Hippocampal formation (tissue), 2 donors: ENCODE measurements around the gene KNDC1.
"Not testable (repeated sequence)": the region's sequence is repeated elsewhere in the genome, so short reads cannot be mapped to it uniquely, and the experiment has no call there.

Experiments
- DNase-seq, 2 donors: peaks; one replicate each; lab custom pipeline; 2025; lab: John Stamatoyannopoulos, UW

Gene KNDC1

DNA sequence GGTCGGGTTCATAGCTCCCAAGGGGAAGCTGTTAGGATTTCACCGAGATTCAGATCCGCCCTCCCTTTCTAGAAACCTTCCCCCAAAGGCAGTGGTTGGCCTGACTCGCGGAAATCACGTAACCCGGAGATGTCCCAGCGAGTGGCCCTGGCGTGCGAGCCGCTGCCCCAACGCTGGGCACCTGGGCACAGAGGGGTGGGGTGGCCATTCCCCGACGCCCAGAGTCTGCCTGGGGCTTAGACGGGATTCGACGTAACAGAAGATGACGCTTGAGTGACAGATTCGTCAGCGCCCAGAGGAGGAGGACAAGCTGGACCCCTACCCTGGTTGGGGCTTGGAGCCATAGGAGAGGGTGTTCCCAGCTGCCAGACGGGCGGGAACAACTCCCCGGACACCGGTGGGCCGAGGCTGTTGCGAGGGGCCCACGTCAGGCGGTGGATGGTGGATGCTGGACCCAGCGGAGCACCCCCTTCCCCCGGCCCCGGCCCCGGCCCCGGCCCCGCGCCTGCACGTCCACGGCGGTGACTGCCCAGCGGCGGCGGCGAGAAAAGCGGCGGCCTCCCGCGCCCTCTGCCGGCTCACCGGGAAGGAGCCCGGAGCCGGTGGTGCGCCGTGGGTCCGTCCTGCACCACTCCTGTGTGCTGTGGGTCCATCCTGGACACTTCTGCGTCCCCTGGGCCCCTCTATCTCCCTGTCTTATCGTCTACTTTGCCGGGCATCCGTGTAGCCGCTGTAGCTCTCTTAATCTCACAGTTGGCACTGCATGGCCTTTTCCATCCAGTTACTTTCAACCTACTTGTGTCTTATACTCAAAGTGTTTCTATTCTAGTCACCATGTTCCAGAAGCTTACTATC is 35.4 kb upstream of the KNDC1 start:
- no peak for DNase-seq

DNA sequence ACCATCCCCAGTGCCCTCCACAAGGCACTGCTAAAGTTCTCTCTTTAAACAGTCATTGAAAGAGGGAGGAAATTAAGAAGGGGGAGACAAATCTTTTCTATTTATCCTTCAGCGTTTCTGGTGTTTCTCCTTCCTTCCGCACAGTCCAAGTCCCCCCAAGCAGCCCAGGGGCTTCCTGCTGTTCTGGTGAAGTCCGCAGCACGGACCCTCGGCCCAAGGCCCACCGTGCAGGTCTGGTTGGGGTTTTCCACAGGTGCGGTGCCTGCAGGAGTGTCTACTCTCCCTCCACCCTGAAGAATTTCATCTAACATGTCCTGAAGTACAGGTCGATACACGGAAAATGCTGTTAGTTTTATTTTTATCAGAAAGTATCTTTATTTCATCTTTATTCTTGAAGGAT is 34.1 kb upstream of the KNDC1 start:
- no peak for DNase-seq

DNA sequence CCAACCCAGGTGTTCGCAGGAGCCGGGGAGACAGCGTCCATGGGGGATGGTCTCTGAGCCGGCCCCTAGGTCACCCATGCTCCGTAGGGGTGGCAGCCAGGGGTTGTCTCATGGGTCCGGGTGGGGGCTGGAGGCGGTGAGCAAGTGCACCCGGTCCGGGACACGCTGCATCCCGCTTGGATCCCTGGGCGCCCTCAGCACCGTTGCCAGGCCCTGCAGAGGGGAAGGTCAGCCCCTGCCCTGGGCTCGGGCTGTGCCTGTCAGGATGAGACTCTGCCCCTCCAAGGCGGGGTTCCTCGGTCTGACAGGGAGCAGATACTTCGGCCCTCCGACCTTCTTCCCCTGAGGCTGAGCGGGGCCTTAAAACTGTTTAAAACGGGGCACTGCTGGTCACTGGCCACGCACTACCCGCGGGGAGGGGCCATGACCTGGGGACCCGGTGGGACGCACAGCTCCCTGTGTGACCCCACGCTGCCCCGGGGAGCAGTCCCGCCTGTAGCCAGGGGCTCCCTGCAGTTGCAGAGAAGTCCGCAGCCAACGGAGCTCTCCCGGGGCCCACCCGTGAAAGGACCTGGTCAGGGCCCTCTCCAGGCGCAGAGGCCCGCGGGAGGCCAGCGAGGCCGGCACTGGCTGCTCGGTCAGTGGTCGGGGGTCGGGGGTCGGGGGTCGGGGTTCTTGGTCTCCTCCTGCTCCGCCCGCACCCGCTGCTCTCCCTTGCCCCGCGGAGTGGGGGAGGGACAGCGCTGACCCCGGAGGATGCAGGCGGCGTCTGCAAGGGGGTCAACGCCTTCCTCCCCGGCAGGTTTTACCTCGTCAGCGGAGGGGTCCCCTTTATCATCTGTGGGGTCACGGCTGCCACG is 33.4 kb upstream of the KNDC1 start:
- DNase-seq, result no peak

DNA sequence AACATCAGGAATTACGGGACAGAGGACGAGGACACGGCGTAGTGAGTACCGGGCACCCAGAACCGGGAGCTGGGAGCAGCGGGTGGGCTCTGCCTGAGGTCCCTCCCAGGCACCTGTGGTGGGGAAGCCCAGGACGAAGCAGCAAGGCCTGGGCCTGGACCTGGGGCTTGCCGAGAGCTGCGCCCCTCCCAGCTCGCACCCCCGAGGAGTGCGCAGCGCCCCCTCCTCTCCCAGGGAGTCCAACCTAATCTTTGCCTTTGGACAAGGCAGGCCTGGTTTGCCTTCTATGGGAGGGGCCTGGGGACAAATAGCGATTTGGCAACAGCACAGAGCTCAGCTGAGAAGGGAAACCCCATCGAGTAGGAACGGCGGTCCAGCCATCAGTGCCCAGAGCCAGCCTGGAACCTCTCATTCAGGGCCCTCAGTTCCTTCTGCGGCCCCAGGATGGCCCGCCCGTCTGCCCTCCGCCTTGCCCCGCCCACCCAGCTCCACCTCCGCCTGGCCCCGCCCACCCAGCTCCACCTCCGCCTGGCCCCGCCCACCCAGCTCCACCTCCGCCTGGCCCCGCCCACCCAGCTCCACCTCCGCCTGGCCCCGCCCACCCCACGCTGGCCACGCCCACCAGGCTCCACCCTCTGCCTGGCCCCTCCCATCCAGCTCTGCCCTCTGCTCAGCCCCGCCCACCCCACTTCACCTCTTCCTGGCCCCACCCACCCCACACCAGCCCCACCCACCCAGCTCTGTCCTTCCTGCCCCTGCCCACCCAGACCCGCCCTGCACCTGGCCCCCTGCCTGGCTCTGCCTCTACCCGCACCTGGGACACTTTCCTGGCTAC is 32.5 kb upstream of the KNDC1 start:
- DNase-seq, result no peak

DNA sequence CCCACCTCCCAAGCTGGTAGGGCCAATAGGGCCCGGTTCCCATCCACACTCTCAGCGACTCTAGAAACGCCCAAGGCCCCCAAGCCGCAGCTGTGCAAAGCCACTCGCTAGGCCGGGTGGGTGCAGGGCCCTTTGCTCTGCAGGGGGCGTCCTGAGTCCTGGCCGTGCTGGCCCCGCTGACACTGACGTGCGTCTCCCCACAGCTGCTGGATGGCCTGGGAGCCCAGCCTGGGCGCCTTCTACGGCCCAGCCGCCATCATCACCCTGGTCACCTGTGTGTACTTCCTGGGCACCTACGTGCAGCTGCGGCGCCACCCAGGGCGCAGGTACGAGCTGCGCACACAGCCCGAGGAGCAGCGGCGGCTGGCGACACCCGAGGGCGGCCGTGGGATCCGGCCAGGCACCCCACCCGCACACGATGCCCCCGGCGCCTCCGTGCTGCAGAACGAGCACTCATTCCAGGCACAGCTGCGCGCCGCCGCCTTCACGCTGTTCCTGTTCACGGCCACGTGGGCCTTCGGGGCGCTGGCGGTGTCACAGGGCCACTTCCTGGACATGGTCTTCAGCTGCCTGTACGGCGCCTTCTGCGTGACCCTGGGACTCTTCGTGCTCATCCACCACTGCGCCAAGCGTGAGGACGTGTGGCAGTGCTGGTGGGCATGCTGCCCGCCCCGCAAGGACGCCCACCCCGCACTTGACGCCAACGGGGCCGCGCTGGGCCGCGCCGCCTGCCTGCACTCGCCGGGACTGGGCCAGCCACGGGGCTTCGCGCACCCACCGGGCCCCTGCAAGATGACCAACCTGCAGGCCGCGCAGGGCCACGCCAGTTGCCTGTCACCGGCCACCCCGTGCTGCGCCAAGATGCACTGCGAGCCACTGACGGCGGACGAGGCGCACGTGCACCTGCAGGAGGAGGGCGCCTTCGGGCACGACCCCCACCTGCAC is 31.6 kb upstream of the KNDC1 start:
- no peak for DNase-seq

DNA sequence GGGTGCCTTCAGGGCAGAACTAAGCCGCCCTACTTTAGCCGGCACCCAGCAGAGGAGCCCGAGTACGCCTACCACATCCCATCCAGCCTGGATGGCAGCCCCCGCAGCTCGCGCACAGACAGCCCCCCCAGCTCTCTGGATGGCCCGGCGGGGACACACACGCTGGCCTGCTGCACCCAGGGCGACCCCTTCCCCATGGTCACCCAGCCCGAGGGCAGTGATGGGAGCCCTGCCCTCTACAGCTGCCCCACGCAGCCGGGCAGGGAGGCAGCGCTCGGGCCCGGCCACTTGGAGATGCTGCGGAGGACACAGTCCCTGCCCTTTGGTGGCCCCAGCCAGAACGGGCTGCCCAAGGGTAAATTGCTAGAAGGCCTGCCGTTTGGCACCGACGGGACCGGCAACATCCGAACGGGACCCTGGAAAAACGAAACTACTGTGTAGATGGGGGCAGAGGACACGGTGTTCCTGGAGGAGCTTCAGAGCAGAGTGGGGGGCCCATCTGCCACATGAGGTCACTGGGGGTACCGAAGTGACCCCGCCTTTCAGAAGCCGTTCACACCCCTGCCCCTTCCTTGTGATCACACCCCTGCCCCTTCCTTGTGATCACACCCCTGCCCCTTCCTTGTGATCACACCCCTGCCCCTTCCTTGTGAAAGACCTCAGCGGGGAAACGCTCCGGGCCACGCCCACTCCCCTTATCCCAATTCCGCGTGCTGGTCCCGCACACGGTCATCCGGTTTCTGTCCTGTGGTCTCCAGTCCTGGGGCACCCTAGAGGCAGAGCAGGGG is 30.8 kb upstream of the KNDC1 start:
- no peak for DNase-seq

DNA sequence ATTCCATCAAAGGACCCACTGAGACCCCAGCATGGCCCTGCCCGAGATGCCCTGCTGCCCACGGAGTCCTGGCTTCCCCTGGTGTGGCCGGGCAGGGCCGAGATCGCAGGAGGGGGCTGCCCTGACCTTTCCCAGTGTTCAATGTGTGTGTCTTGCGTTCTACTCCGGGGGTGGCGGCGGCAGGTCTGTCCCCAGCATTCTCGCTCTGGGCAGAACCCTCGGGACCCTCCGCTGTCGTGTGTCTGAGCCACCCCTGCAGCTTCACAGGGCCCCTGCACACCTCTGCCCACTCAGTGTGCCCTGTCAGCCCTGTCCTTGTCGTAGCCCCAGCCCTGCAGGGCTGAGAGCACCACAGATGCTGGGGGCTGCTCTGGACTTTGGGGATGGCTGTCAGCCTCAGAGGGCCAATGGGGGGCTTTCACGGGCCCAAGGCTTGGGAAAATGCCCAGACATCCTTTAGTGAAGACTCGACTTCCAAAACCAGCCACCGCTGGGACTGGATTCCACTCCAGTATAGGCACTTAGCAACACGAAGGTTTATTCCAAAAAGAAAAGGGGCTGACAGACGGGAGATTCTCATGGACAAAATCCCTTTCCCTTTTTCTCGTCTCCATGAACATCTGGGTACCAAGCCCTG is 30.0 kb upstream of the KNDC1 start:
- DNase-seq, result no peak

DNA sequence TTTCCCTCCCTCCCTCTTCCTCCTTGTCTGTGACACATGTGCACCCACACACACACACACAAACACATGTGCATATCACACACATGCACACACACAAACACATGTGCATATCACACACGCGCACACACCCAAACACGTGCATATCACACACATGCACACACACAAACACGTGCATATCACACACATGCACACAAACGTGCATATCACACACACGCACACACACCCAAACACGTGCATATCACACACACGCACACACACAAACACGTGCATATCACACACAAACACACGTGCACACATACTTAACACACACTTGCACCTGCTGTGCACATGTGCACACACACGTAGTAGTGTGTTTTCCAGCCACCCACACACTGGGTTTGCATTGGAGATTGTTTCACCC is 29.4 kb upstream of the KNDC1 start:
- DNase-seq, result no peak

DNA sequence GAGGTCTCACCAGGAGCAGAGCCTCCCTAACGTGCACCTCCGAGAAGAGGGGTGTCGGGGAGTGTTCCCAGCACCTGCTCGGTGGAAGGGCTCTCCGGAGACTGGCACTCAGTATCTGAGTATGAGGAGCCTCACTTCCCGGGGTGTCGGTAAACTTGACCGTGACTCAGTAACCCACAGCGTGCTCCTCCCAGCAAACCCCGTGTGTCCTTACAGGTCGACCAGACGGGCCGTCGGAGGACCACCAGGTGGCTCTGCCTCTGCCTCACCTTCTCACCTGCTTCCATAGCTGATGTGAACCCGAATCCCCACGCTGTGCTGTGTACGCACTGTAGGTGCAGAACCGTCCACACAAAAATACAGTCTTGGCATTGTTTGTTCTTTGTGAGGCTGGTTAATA is 29.0 kb upstream of the KNDC1 start:
- DNase-seq, result no peak

DNA sequence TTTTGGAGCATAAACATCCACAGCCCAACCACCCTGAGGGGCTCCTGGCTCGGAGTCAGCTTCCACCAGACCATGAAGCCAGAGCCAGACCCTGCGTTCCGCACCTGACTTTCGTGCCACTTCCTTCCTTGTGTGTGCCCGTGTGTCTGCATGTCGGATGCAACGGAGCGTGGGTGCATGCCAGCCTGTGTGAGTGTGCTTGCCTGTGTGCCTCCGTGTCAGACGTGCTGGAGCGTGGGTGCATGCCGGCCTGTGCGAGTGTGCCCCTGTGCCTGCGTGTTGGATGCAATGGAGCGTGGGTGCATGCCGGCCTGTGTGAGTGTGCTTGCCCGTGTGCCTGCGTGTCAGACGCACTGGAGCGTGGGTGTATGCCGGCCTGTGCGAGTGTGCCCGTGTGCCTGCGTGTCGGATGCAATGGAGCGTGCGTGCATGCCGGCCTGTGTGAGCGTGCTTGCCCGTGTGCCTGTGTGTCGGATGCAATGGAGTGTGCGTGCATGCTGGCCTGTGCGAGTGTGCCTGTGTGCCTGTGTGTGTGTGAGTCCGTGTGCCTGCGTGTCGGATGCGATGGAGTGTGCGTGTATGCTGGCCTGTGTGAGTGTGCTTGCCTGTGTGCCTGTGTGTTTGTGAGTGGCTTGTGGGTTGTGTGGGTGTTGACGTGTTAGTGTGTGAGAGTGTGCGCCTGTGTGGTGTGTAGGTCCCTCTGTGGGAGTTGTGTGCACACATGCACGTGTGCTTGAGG is 28.1 kb upstream of the KNDC1 start:
- no peak for DNase-seq

DNA sequence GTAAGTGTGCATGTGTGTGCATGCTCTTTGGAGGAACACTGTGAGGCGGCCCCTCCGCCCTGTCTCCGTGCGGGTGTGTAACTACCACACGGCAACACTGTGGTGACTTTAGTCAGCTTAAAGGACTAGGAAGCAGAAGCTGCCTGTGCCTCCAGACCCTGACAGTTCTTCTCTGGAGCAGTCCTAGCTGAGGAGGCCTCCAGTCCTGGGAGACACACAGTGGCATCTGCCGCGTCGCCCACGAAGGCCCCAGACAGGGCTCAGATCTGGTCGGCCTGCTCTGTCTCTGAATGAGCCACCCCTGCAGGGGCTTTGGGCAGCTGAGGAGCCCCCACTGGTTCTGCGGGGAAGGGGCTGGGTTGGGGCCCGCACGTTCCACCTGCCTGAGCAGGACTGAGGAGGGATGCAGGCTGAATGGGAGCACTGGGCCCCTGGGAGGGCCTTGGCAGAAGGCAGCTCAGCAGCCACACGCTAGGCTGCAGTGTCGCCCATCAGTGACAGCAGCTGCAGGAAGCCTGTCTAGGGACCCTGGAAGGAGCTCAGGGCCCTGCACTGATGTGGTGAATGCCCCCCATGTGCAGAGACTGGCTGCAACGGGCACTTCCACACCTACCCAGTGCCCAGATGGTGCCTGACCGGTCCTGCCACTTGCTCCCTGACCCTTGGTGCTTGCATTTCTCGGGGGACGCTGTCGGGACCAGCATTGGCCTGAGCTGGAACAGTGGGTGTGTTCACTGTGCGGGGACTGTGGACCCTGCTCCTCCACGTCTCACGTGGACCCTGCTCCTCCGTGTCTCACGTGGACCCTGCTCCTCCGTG is 27.3 kb upstream of the KNDC1 start:
- no peak for DNase-seq

DNA sequence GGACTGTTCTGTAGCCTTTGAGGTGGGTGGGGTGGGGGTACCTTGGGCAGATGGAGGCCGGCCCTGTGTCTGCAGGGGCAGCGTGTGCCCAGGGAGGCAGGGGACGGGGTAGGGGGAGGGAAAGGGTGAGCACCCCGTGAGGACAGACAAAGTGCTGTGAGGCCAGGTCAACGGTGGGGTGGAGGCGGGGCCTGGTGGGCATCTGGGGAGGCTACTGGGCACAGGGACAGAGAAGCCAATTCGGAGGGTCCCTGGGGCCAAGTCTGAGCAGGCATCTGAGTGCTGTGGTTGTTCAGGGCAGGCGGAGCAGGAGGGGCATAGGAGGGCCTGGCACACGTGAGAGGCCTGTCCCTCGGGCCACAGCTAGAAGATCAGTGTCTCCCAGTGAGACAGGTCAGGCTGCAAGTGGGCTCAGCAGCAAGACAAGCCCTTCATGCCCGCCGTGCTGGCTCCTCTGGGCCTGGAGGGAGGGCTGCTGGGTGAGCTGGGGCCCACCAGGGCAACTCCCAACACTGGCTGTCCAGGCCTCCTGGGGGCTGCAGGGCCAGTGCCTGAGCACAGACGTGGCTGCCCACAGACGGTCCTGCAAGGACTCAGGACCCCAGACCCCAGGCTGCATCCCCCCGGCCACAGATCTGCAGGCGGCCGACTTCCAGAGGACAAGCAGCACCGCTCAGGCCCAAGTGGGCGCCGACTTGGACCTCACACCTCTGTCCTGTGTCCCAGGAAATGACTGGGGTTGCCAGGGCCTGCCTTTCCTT is 26.4 kb upstream of the KNDC1 start:
- no peak for DNase-seq

DNA sequence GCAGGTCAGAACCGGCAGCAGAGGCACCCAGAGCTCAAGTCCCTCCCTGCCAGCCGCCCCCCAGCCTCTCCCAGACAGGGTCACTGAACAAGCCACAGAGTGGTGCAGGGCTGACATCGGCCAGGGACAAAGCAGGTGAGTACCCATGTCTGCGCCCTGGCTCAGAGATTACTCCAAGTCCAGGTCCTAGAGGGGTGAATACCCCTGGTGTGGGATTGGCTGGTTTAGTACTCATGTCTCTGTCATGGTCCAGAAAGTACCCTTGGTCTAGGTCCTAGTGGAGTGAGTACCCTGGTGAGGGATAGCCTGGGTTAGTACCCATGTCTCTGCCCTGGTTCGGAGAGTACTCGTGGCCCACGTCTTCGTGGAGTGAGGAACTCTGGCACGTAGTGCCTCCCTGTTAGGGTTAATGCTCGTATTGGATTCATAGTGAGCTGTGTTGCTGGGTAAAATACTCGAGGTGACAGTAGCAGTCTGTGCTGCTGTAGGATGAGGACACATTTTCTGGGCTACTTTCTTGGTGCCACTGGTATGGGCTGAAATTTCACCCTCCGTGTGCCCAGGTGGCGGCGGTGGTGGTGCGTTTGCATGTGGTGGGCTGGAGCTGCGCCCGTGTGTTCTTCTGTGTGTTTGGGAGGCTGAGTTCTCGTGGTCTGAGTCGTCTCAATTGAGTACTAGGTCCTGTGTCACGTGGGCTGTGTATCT is 25.5 kb upstream of the KNDC1 start:
- no peak for DNase-seq

DNA sequence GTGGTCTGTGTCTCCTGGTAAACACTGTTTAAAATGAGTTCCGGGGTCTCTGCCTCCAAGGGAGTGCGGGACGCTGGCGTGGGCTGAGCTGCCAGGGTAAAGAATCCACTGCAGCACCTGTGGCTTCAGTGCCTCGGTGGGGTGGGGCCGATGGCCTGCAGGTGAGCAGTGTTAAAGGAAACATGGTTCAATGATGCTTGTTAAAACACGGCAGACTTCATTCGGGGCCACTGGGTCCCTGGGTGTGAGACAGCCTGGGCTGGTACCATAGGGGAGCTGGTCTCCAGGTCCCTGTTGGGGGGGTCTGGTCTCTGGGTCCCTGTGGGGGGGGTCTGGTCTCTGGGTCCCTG is 24.9 kb upstream of the KNDC1 start:
- no peak for DNase-seq

DNA sequence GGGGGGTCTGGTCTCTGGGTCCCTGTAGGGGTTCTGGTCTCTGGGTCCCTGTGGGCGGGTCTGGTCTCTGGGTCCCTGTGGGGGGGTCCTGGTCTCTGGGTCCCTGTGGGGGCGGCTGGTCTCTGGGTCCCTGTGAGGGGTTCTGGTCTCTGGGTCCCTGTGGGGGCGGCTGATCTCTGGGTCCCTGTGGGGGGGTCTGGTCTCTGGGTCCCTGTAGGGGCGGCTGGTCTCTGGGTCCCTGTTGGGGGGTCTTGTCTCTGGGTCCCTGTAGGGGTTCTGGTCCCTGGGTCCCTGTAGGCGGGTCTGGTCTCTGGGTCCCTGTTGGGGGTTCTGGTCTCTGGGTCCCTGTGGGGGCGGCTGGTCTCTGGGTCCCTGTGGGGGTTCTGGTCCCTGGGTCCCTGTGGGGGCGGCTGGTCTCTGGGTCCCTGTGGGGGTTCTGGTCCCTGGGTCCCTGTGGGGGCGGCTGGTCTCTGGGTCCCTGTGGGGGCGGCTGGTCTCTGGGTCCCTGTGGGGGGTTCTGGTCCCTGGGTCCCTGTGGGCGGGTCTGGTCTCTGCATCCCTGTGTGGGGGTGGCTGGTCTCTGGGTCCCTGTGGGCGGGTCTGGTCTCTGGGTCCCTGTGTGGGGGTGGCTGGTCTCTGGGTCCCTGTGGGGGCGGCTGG is 22.4 kb upstream of the KNDC1 start:
- DNase-seq, result not testable (repeated sequence)

DNA sequence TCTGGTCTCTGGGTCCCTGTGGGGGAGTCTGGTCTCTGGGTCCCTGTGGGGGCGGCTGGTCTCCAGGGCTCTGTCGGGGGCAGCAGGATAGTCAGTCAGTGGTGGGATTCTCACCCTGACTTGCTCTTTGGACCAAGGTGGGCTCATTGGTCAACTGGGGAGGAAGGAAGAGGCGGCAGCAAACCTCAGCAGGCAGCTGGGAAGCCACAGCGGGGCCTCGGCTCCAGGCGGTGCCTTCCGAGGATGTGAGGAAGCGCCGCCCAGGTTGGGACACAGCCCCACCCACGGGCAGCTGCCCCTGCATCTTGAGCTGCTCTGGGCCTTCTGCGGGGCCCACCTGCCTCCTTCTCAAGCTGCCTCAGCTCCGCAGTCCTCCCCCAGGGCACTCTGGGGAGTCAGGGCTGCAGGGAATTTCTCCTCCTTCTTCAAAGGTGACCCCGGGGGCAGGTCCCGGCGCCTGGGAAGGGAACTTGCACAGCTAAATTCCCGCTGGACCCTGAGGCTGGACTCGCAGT is 20.4 kb upstream of the KNDC1 start:
- DNase-seq, result no peak
